Neural cell (in vitro differentiated cells): ENCODE measurements around the gene VSIG8. TPM values are rescaled to one million over a fixed set of nuclear protein-coding genes. Genes with fewer than 3 reads are reported as not detected.

Source experiments
- H2AFZ ChIP-seq: fragments of 200-600, 300-800 bp; sonication (generic), shearing (Covaris generic); 2 replicates; pipeline ENCODE4 v1.6.0; 2014; ENCODE audit warnings: low read depth, mild to moderate bottlenecking, antibody characterized with exemption, low read length, moderate library complexity
- H3F3A ChIP-seq: fragments of 200-600 bp; shearing (Covaris generic); 2 replicates; pipeline ENCODE4 v1.6.1; 2016; ENCODE audit warnings: mild to moderate bottlenecking, moderate library complexity, mixed read lengths, antibody characterized with exemption, low read length; ENCODE audit not compliant: insufficient read depth, poor library complexity, severe bottlenecking
- H3K27ac ChIP-seq: fragments of 200-600, 300-800 bp; sonication (generic), shearing (Covaris generic); 2 replicates; pipeline ENCODE4 v1.5.1; 2014; ENCODE audit warnings: mild to moderate bottlenecking, low read length, moderate library complexity
- H3K27me3 ChIP-seq: fragments of 300-800, 200-600 bp; sonication (generic), shearing (Covaris generic); 2 replicates; pipeline ENCODE4 v1.6.0; 2014; ENCODE audit warnings: mild to moderate bottlenecking, low read depth, low read length, moderate library complexity; ENCODE audit not compliant: insufficient read depth
- H3K36me3 ChIP-seq: fragments of 300-800, 200-600 bp; sonication (generic), shearing (Covaris generic); 2 replicates; pipeline ENCODE4 v1.5.1; 2014; ENCODE audit warnings: mild to moderate bottlenecking, antibody characterized with exemption, low read length, moderate library complexity; ENCODE audit not compliant: insufficient read depth
- H3K4me2 ChIP-seq: fragments of 300-800, 200-600 bp; sonication (generic), shearing (Covaris generic); 2 replicates; pipeline ENCODE4 v1.6.0; 2014; ENCODE audit warnings: mild to moderate bottlenecking, low read length
- H3K4me3 ChIP-seq: fragments of 300-800, 200-600 bp; sonication (generic), shearing (Covaris generic); 2 replicates; pipeline ENCODE4 v1.5.1; 2014; ENCODE audit warnings: mild to moderate bottlenecking, low read length, moderate library complexity
- H3K79me2 ChIP-seq: fragments of 200-600 bp; shearing (Covaris generic); replicated peaks from 2 replicates; pipeline ENCODE4 v1.6.0; 2014; ENCODE audit warnings: mild to moderate bottlenecking, low read length, moderate library complexity; ENCODE audit not compliant: insufficient read depth
- H3K9ac ChIP-seq: fragments of 300-800, 200-600 bp; sonication (generic), shearing (Covaris generic); 2 replicates; pipeline ENCODE4 v1.6.1; 2016; ENCODE audit warnings: mild to moderate bottlenecking, low read length, mixed read lengths
- H3K9me2 ChIP-seq: fragments of 200-600 bp; shearing (Covaris generic); 2 replicates; pipeline ENCODE4 v1.6.1; 2016; ENCODE audit warnings: mild to moderate bottlenecking, low read length, mixed read lengths; ENCODE audit not compliant: insufficient read depth
- H3K9me3 ChIP-seq: fragments of 200-600, 300-800 bp; sonication (generic), shearing (Covaris generic); 2 replicates; pipeline ENCODE4 v1.6.1; 2016; ENCODE audit warnings: mild to moderate bottlenecking, mixed run types, low read length, moderate library complexity, mixed read lengths
- H4K20me1 ChIP-seq: fragments of 200-600 bp; shearing (Covaris generic); 2 replicates; pipeline ENCODE4 v1.6.1; 2016; ENCODE audit warnings: mild to moderate bottlenecking, mixed run types; ENCODE audit not compliant: insufficient read depth
- CTCF ChIP-seq: fragments of 450-650 bp; IDR thresholded peaks from 2 replicates; pipeline ENCODE4 v1.5.1; 2014; ENCODE audit warnings: antibody characterized with exemption, mild to moderate bottlenecking, moderate library complexity; ENCODE audit not compliant: poor library complexity, severe bottlenecking
- EP300 ChIP-seq: fragments of 450-650 bp; conservative IDR thresholded peaks from 2 replicates; pipeline ENCODE4 v1.6.1; 2014; ENCODE audit warnings: antibody characterized with exemption, mild to moderate bottlenecking, moderate library complexity; ENCODE audit not compliant: poor library complexity, severe bottlenecking
- EZH2 ChIP-seq: fragments of 200-600, 300-800 bp; shearing (Covaris generic), sonication (generic); IDR thresholded peaks from 2 replicates; pipeline ENCODE4 v1.6.1; 2014; ENCODE audit warnings: antibody characterized with exemption, low read length, borderline replicate concordance, mild to moderate bottlenecking; ENCODE audit not compliant: insufficient read depth, poor library complexity, severe bottlenecking
- MXI1 ChIP-seq: fragments of 450-650 bp; conservative IDR thresholded peaks from 2 replicates; pipeline ENCODE4 v1.6.1; 2014; ENCODE audit warnings: antibody characterized with exemption, mild to moderate bottlenecking; ENCODE audit not compliant: poor library complexity, severe bottlenecking
- POLR2AphosphoS5 ChIP-seq: IDR thresholded peaks from 2 replicates; pipeline ENCODE4 v1.6.1; 2012
- RAD21 ChIP-seq: fragments of 450-650 bp; conservative IDR thresholded peaks from 2 replicates; pipeline ENCODE4 v1.6.1; 2014; ENCODE audit warnings: antibody characterized with exemption, mild to moderate bottlenecking, moderate library complexity
- REST ChIP-seq: IDR thresholded peaks from 2 replicates; pipeline ENCODE4 v1.6.1; 2012; ENCODE audit warnings: borderline replicate concordance
- SMC3 ChIP-seq: fragments of 450-650 bp; conservative IDR thresholded peaks from 2 replicates; pipeline ENCODE4 v1.6.1; 2014; ENCODE audit warnings: antibody characterized with exemption, mild to moderate bottlenecking, moderate library complexity; ENCODE audit not compliant: poor library complexity
- TAF1 ChIP-seq: IDR thresholded peaks from 2 replicates; pipeline ENCODE4 v1.6.1; 2012; ENCODE audit warnings: low read depth
- polyA plus RNA-seq: library from polyadenylated mRNA; depleted of rRNA; stranded (reverse); fragments of >200 nt; gene quantifications from 2 replicates; pipeline ENCODE4 v1.2.3, GENCODE V29; 2014

The VSIG8 gene
- polyA plus RNA-seq, 1 donor from 2014 or later, result 0.37 TPM

GRCh38 chr1:159891275-159892157, 29.1 kb upstream of the VSIG8 start:
- H3K4me3 ChIP-seq, result no peak overlapping the region
- no peak overlapping the region for H3K4me2 ChIP-seq
- H2AFZ ChIP-seq, result no peak overlapping the region
- H3K79me2 ChIP-seq, result no peaks in the 10 kb centered on the region
- H3K27ac ChIP-seq, result no peak overlapping the region
- H3F3A ChIP-seq, result no peaks in the 10 kb centered on the region
- H3K27me3 ChIP-seq, result no peaks in the 10 kb centered on the region
- no peaks in the 10 kb centered on the region for H3K36me3 ChIP-seq
- H3K9me2 ChIP-seq, result no peaks in the 10 kb centered on the region
- peak; percentile 67 for TF ChIP-seq CTCF
- TF ChIP-seq POLR2AphosphoS5, result no peak
- TF ChIP-seq EP300, result no peak
- TF ChIP-seq TAF1, result no peak
- peak; percentile 63 for TF ChIP-seq SMC3
- TF ChIP-seq EZH2, result no peak
- TF ChIP-seq RAD21, result peak; percentile 68
- no peak for TF ChIP-seq MXI1
- H4K20me1 ChIP-seq, result no peaks in the 10 kb centered on the region
- H3K9me3 ChIP-seq, result no peaks in the 10 kb centered on the region
- no peak overlapping the region for H3K9ac ChIP-seq

- TF ChIP-seq TAF1 (no peak), SMC3 (no peak), EP300 (no peak), MXI1 (no peak), CTCF (no peak), REST (no peak), POLR2AphosphoS5 (no peak), RAD21 (no peak), EZH2 (no peak)
- Histone ChIP-seq H3K9me2 (no peaks in the 10 kb centered on the region), H3K27ac (no peak overlapping the region), H4K20me1 (no peaks in the 10 kb centered on the region), H3K4me2 (no peak overlapping the region), H3K9ac (no peak overlapping the region), H3K36me3 (no peaks in the 10 kb centered on the region), H3K27me3 (no peaks in the 10 kb centered on the region), H3K4me3 (no peak overlapping the region), H3F3A (no peaks in the 10 kb centered on the region), H3K9me3 (no peaks in the 10 kb centered on the region), H2AFZ (no peak overlapping the region), H3K79me2 (no peaks in the 10 kb centered on the region)
Measured at GRCh38 chr1:159890390-159890789, 27.9 kb upstream of the VSIG8 start.
